ENCODE results near the gene PDE1C. TPM values are rescaled to one million over a fixed set of nuclear protein-coding genes. Genes with fewer than 3 reads are reported as not detected.

The PDE1C gene
- polyA plus RNA-seq, 1 of the 3 experiments (the other 2 are of a cell fraction) = 4.6 TPM

- no peak for TF ChIP-seq MEF2A (IDR thresholded peaks at IDR 0.05; ENCODE audit: borderline replicate concordance, low read depth)
Measured at GRCh38 chr7:31906479-31907171, 163.6 kb downstream of the PDE1C start (continued).

- 10% methylated on average over 4 of the region's 4 CpGs for WGBS (ENCODE audit: low lambda C conversion rate)
Measured at GRCh38 chr7:31903962-31904361, 166.2 kb downstream of the PDE1C start.

GRCh38 chr7:31899356-31899927, 170.8 kb downstream of the PDE1C start:
- H4K20me1 ChIP-seq (ENCODE audit: insufficient read depth) = no peaks in the 10 kb centered on the region
- H3K9me3 ChIP-seq = no peaks in the 10 kb centered on the region; the same call in 1 of the 2 replicates
- peak overlapping the region in 1 of 2 experiments; percentile 40; a peak in 1 of 4 replicates for H3K27ac ChIP-seq (ENCODE audit: low read depth in 2 of 2, low read length in 1 of 2)
- no peak overlapping the region for H2AFZ ChIP-seq (ENCODE audit: low read depth)
- WGBS (ENCODE audit: low lambda C conversion rate) = 10% methylated on average over 14 of the region's 14 CpGs
- DNase-seq = no peak
- H3F3A ChIP-seq (replicated peaks; ENCODE audit: insufficient read depth) = no peaks in the 10 kb centered on the region
- ChIA-PET CTCF (no interaction called here), POLR2A (no interaction called here)
- no peaks in the 10 kb centered on the region for H3K79me2 ChIP-seq (ENCODE audit: insufficient read depth)
- no peaks in the 10 kb centered on the region; a peak in 1 of 4 replicates for H3K4me1 ChIP-seq (ENCODE audit: control insufficient read depth in 1 of 2, insufficient read depth in 2 of 2, low read depth in 1 of 2, low read length in 1 of 2)
- TF ChIP-seq REST (IDR thresholded peaks at IDR 0.05; ENCODE audit: low read depth, low read length) (no peak), JUND (IDR thresholded peaks at IDR 0.05) (no peak), RFX5 (IDR thresholded peaks at IDR 0.05; ENCODE audit: low read length) (no peak), GABPA (IDR thresholded peaks at IDR 0.05; ENCODE audit: low read depth) (no peak), TAF1 (IDR thresholded peaks at IDR 0.05; ENCODE audit: borderline replicate concordance, low read depth, low read length) (no peak), SMC3 (IDR thresholded peaks at IDR 0.05; ENCODE audit: low read depth, low read length) (no peak), USF1 (IDR thresholded peaks at IDR 0.05; ENCODE audit: borderline replicate concordance, low read depth) (no peak)
- 0 out of 2 replicates have a peak overlapping the region, but pooled peaks have one; percentile 5 for H3K4me2 ChIP-seq
- H3K36me3 ChIP-seq (replicated peaks in 1 of 2; ENCODE audit: control insufficient read depth in 1 of 2, insufficient read depth in 2 of 2, low read length in 1 of 2) = no peaks in the 10 kb centered on the region
- H3K4me3 ChIP-seq (ENCODE audit: low read depth in 2 of 2, low read length in 1 of 2) = no peak overlapping the region; a peak in 1 of 4 replicates
- no peak overlapping the region for H3K9ac ChIP-seq
- no peaks in the 10 kb centered on the region; the same call in 1 of the 2 replicates for H3K9me2 ChIP-seq
- peaks cover 9% of the 10 kb centered on the region; the same call in 1 of the 2 replicates for H3K27me3 ChIP-seq (ENCODE audit: insufficient read depth)

More at GRCh38 chr7:31903962-31904361, 166.2 kb downstream of the PDE1C start:
- peaks cover 9% of the 10 kb centered on the region; the same call in 1 of the 2 replicates for H3K27me3 ChIP-seq (ENCODE audit: insufficient read depth)
- H3K79me2 ChIP-seq (ENCODE audit: insufficient read depth) = no peaks in the 10 kb centered on the region
- ChIA-PET POLR2A (no interaction called here), CTCF (interaction anchor here (1.1 kb wide), 1 partner anchor 15 kb away, joined by 3 read pairs; no protein-coding TSS in a partner anchor)
- H4K20me1 ChIP-seq (ENCODE audit: insufficient read depth) = no peaks in the 10 kb centered on the region
- H2AFZ ChIP-seq (ENCODE audit: low read depth) = no peak overlapping the region
- no peak overlapping the region for H3K4me2 ChIP-seq
- no peaks in the 10 kb centered on the region; the same call in 1 of the 2 replicates for H3K9me3 ChIP-seq
- H3K4me1 ChIP-seq (ENCODE audit: control insufficient read depth in 1 of 2, insufficient read depth in 2 of 2, low read depth in 1 of 2, low read length in 1 of 2) = no peaks in the 10 kb centered on the region; a peak in 1 of 4 replicates
- no peak for DNase-seq
- H3K27ac ChIP-seq (ENCODE audit: low read depth in 2 of 2, low read length in 1 of 2) = no peak overlapping the region
- H3K9ac ChIP-seq = no peak overlapping the region
- no peaks in the 10 kb centered on the region; the same call in 1 of the 2 replicates for H3K9me2 ChIP-seq
- no peaks in the 10 kb centered on the region for H3F3A ChIP-seq (replicated peaks; ENCODE audit: insufficient read depth)
- H3K36me3 ChIP-seq (replicated peaks in 1 of 2; ENCODE audit: control insufficient read depth in 1 of 2, insufficient read depth in 2 of 2, low read length in 1 of 2) = no peaks in the 10 kb centered on the region
- no peak for TF ChIP-seq NFIC (IDR thresholded peaks at IDR 0.05; ENCODE audit: borderline replicate concordance)
- TF ChIP-seq FOXM1 (IDR thresholded peaks at IDR 0.05; ENCODE audit: low read depth) = no peak
- H3K4me3 ChIP-seq (ENCODE audit: low read depth in 2 of 2, low read length in 1 of 2) = no peak overlapping the region

All from SK-N-SH (cell line).